GM12801 (cell line): Measurements from ENCODE around the gene FOXA3.

ENCODE experiments used
- TF ChIP-seq, protein P1 (sequence below): IDR thresholded peaks from one replicate; pipeline ENCODE4 v1.5.1; 2011; ENCODE audit warnings: control low read depth; ENCODE audit not compliant: insufficient read length; ENCODE audit errors: extremely low read depth

FOXA3 gene

DNA sequence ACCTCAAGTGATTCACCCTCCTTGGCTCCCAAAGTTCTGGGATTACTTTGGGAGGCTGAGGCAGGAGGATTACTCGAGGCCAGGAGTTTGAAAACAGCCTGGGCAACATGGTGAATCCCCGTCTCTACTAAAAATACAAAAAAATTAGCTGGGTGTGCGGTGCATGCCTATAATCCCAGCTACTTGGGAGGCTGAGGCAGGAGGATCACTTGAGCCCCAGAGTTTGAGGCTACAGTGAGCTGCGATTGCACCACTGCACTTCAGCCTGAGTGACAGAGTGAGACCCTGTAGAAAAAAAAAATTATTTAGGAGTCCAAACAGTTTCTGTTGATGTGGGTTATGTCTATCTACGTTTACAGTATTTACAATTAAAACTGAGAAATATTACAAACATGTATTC is 6.7 kb downstream of the FOXA3 start:
- TF ChIP-seq, protein P1, sequence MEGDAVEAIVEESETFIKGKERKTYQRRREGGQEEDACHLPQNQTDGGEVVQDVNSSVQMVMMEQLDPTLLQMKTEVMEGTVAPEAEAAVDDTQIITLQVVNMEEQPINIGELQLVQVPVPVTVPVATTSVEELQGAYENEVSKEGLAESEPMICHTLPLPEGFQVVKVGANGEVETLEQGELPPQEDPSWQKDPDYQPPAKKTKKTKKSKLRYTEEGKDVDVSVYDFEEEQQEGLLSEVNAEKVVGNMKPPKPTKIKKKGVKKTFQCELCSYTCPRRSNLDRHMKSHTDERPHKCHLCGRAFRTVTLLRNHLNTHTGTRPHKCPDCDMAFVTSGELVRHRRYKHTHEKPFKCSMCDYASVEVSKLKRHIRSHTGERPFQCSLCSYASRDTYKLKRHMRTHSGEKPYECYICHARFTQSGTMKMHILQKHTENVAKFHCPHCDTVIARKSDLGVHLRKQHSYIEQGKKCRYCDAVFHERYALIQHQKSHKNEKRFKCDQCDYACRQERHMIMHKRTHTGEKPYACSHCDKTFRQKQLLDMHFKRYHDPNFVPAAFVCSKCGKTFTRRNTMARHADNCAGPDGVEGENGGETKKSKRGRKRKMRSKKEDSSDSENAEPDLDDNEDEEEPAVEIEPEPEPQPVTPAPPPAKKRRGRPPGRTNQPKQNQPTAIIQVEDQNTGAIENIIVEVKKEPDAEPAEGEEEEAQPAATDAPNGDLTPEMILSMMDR, result no peak

DNA sequence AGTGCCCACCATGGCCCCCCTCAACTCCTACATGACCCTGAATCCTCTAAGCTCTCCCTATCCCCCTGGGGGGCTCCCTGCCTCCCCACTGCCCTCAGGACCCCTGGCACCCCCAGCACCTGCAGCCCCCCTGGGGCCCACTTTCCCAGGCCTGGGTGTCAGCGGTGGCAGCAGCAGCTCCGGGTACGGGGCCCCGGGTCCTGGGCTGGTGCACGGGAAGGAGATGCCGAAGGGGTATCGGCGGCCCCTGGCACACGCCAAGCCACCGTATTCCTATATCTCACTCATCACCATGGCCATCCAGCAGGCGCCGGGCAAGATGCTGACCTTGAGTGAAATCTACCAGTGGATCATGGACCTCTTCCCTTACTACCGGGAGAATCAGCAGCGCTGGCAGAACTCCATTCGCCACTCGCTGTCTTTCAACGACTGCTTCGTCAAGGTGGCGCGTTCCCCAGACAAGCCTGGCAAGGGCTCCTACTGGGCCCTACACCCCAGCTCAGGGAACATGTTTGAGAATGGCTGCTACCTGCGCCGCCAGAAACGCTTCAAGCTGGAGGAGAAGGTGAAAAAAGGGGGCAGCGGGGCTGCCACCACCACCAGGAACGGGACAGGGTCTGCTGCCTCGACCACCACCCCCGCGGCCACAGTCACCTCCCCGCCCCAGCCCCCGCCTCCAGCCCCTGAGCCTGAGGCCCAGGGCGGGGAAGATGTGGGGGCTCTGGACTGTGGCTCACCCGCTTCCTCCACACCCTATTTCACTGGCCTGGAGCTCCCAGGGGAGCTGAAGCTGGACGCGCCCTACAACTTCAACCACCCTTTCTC is 8.2 kb downstream of the FOXA3 start:
- TF ChIP-seq, protein P1, result no peak

DNA sequence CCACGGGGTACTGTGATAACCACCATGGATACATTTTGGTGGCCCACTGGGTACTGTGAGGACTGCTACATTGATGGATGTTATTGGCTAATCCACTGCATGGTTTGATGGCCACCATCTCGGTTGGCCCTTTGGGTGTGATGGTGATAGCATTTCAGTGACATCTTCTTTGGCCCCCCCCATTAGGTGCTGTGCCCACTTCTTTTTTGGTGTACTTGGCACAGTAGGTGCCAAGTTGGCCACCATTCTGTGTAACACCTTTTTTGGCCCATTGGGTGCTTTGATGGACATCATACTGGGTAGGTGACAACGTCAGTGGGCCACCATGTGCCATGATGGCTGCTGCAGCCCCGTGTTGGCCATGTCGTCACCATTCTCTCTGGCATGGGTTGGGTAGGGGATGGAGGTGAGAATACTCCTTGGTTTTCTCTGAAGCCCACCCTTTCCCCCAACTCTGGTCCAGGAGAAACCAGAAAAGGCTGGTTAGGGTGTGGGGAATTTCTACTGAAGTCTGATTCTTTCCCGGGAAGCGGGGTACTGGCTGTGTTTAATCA is 9.2 kb downstream of the FOXA3 start:
- TF ChIP-seq, protein P1, result no peak

GRCh38 chr19:45874620-45874966 is 10.5 kb downstream of the FOXA3 start:
- TF ChIP-seq, protein P1, result no peak

- TF ChIP-seq, protein P1, result no peak
Observed at GRCh38 chr19:45876161-45876410, 12.0 kb downstream of the FOXA3 start.

- TF ChIP-seq, protein P1, result no peak
Observed at GRCh38 chr19:45876411-45877197, 12.5 kb downstream of the FOXA3 start.

DNA sequence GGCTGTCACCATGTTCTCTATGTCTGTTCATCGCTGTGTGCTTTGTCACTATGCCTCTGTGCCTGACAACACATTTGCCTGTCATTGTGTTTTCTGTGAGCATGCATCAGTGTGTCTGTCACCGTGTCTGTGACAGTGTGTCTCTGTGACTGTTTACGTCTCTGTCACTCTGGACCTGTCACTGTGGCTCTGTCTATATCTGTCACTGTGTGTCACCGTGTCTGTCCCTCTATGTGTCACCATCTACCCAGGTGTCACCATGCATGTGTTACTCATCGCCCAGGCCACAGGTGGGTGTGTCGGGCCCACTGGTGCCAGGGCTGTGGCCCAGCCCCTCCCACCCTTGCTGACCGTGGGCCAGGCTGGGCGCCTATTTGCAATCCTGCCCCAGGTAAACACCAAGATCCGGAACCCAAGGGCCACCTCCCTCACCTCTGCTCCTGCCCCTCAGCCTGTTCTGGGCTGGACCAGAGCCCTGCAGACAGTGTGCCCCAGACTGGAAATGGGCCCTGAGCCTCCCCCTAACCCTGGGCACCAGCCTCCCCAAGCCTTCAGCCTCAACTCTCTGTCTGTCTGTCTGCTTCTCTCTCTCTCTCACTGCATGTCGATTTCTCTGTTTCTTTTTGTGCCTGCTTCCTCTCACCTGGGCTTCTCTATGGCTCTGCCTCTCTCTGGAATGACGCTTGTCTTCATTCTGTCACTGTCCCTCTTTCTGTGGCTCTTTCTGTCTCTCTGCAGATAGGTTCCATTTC is 14.1 kb downstream of the FOXA3 start:
- TF ChIP-seq, protein P1, result no peak
